Fibroblast of the aortic adventitia (primary cell): ENCODE data around the gene CSNK1D. TPM values are rescaled to one million over a fixed set of nuclear protein-coding genes. Genes with fewer than 3 reads are reported as not detected.
A peak's percentile ranks its signal among the peaks of the same experiment; 100 is the strongest.

Source experiments
- DNase-seq: peaks from one replicate; pipeline ENCODE4 v3.0.0-alpha.2; 2010; ENCODE audit warnings: low read depth
- H3K4me3 ChIP-seq: 2 replicates; pipeline ENCODE4 v1.5.1; 2011; ENCODE audit warnings: low read depth, mild to moderate bottlenecking, control low read depth, low read length, moderate library complexity
- total RNA-seq: library from RNA; depleted of rRNA; stranded (reverse); fragments of >200 nt; gene quantifications from 2 replicates; pipeline ENCODE4 v1.2.3, GENCODE V29; 2012; ENCODE audit warnings: low replicate concordance
- TF ChIP-seq, protein P1 (sequence below): IDR thresholded peaks from 2 replicates; pipeline ENCODE4 v1.5.1; 2011; ENCODE audit warnings: mild to moderate bottlenecking, low read length, control low read depth, inconsistent platforms; ENCODE audit not compliant: insufficient read depth

The CSNK1D gene
- total RNA-seq, 1 donor: 52.7 TPM

DNA sequence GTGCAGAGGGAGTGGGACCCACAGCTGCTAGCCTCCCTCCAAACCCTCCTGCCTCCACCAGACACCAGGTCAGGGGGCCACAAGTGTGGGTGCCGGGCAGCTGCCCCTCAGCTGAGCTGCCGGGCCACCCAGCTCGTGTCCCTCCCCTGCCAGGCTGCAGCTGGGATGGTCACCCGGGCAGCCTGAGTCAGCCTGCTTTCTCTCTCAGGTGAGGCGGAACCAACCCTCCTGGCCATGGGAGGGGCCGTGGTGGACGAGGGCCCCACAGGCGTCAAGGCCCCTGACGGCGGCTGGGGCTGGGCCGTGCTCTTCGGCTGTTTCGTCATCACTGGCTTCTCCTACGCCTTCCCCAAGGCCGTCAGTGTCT lies 37.7 kb downstream of the CSNK1D start:
- no peak overlapping the region for H3K4me3 ChIP-seq
- no peak for DNase-seq
- TF ChIP-seq, protein P1, sequence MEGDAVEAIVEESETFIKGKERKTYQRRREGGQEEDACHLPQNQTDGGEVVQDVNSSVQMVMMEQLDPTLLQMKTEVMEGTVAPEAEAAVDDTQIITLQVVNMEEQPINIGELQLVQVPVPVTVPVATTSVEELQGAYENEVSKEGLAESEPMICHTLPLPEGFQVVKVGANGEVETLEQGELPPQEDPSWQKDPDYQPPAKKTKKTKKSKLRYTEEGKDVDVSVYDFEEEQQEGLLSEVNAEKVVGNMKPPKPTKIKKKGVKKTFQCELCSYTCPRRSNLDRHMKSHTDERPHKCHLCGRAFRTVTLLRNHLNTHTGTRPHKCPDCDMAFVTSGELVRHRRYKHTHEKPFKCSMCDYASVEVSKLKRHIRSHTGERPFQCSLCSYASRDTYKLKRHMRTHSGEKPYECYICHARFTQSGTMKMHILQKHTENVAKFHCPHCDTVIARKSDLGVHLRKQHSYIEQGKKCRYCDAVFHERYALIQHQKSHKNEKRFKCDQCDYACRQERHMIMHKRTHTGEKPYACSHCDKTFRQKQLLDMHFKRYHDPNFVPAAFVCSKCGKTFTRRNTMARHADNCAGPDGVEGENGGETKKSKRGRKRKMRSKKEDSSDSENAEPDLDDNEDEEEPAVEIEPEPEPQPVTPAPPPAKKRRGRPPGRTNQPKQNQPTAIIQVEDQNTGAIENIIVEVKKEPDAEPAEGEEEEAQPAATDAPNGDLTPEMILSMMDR: no peak

DNA sequence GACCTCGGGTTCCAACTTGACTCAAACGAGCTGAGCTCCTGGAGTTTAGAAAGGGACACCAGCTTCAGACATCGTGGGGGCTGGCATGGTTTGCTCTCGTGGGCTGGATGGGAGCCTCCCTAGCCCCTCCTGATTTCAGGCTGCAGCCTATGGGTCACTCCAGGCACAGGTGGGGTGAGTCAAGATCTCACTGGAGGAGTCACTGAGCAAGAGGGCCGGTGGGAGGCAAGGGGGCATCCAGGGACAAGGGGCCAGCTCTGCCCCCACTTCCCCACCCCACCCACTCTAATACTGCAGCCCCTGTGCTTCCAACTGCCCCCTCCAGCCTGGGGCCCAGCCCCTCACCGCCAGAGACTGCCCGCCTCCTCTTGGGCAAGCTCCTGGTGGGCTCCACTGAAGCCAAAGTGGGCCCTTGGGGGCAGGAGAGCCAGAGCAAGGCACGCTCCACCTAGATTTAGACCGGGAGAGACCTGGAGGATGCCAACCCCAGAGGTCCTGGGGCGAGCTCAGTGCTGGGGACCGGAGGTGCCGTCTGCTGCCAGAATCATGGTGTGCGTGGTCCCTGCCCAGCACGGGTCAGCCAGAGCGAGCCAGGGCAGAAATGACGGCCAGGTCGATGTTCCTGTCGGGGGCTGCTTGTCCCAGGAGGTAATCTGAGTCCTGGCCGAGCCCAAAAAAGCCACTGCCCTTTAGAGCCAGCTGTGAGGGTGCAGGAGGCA lies 38.3 kb downstream of the CSNK1D start:
- no peak overlapping the region for H3K4me3 ChIP-seq
- no peak for DNase-seq
- TF ChIP-seq, protein P1: no peak

DNA sequence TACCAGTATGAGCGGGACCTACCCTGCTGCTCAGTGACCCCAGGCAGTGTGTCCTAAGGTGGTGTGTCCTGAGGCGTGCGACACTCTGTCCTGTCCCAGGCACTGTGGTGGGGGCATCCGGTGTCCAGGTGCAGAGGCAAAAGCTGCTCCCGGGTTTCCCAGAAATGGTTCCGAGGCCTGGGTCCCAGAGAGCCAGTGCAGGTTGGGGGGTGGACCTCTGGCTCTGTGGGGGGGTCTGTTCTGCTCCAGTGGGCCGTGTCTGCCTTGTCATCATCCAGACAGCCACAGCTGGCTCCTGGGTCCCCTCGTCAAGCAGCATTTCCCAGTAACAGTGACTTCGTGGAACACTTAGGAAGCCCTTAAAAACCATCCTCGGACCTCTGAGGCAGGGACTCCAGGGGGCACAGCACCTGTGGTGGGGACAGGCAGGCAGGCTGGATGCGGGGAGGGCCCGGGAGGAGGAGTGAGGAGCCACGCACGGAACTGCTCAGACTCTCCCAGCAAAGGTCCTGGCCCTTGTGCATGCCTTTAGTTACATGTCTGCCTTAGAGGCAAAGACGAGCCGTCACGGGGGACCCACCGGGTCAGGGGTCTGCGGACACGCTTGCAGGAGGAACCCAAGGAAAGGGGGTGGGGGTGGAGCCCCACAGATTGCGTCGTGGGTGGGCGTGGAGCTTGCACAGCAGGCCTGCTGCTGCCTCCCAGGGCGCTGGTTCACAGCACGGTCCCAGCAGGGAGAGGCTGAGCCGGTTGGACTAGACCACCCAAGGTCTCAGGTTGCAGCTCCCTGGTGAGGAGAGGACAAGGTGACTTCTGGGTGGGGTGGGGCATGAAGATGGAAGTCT lies 39.1 kb downstream of the CSNK1D start:
- TF ChIP-seq, protein P1: no peak
- no peak overlapping the region for H3K4me3 ChIP-seq
- no peak for DNase-seq

DNA sequence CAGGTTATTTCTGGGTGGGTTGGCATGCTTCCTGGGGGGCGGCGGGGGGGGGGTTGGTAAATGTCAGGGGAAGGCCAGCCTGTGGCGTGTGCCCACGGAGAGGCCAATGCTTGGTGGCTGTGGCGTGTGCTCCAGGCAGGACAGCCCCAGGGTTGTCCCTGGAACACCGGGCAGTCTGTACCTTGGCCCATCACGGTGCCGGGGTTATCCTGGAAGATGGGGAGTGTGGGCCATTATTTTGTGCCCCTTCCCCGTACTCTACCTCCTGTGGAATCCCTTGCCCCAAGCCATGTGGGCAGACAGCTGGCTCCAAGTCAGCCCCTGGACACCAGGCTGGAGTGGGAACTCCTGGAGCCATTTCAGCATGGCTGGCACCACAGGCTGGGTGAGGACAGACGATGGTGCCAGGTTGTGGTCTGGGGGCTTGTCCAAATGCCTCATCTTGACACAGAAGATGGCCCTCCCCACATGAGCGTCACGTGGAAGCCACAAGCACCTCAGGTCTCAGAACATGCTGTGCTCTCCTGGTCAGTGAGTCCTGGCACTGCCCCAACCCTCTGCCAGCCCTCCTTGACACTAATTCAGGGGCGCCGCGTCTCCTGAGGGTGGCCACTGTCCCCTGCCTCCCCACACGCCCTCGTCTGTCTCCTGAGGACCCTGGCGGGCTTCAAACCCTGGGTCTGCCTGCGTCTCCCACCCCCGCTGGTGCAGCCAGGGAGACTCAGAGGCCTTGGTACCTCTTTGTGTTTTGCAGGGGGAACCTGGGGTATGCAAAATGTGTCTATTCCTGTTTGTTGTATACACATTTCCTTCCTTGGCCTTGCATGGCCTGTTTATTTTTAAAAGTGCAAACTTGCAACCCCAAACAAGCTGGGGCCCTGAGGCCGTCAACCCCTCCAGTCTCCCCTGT lies 40.4 kb downstream of the CSNK1D start:
- no peak overlapping the region for H3K4me3 ChIP-seq
- DNase-seq: no peak
- TF ChIP-seq, protein P1: no peak

DNA sequence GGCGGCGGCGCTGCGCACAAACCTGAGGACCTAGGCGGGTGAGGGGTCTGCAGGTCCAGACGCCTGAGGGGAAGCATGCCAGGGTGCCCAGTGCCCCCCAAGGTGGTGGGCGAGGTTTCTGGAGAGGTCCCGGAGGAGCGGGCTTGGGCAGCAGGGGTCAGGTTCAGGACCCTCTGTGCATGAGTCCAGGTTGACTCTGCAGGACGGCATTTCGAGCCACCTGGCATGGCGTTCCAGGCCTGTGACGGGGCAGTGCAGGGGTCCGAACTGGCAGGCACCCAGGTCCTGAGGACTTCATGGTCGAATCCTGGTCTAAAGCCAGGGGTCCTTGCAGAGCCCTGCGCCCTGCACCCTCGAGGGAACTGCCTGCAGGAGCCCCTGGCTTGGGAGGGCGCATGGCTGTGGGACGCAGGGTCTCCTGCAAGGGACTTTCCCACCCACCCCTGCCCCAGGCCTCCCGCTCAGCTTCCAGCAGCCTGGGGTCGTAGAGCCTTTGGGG lies 41.1 kb downstream of the CSNK1D start:
- peak overlapping the region; percentile 80 for H3K4me3 ChIP-seq
- DNase-seq: no peak
- TF ChIP-seq, protein P1: no peak

DNA sequence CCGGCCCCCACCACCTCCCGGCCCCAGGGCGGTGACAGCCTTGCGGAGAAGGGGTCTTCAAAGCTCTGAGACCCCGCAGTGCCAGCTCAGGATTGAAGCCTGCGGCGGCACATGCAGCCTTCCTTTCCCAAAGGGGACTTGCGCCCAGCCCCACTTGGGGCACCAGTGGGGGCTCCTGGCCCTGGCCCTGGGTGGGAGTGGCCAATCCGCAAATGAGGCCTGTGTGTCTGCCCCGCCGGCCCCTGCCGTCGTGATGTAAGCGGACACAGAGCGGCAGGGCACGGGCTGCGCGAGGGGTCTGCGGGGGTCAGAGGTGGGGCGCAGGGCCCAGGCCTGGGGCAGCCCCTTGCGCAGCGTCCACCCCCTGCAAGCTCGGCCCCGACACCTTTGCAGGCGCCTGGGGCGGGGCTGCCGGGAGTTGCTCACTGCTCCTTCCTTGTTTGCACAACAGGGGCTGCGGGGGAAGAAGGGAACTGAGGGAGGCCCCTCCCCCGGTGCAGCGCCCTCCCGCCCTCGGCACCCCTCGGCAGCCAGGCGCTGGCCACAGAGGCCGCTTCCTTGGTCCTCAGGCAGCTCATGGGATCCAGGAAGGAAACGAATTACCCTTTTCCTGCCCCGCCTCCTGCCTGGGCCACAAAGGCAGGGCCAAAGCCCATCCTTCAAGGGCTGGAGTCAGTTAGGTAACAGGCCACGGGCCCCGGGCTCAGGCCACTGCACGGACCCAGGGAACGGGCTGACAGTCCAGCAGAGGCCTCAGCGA lies 41.8 kb downstream of the CSNK1D start:
- peak; percentile 67 for DNase-seq
- TF ChIP-seq, protein P1: no peak
- H3K4me3 ChIP-seq: peak overlapping the region; percentile 80
